ENCODE measurements around the gene ENAM.

GRCh38 chr4:70671091-70671490 lies 42.5 kb downstream of the ENAM start:
- TF ChIP-seq POLR2A (IDR thresholded peaks at IDR 0.05) (no peak), CTCF (IDR thresholded peaks at IDR 0.05) (no peak)

All from thyroid gland (tissue), 4 donors.